K562 (cell line): ENCODE data around the gene PRR14. TPM values are rescaled to one million over a fixed set of nuclear protein-coding genes. Genes with fewer than 3 reads are reported as not detected.

ENCODE experiments used
- CBX3 ChIP-seq, 2 experiments: IDR thresholded peaks; 1 replicate in 1 of 2; 2 replicates in 1 of 2; pipeline ENCODE4 v1.6.1; 2012; ENCODE audit warnings: inconsistent platforms in 2 of 2, low read length in 2 of 2, borderline replicate concordance in 1 of 2, control low read depth in 1 of 2
- CCAR2 ChIP-seq: fragments of 200-400 bp; formaldehyde crosslinking; IDR thresholded peaks from 2 replicates; pipeline ENCODE4 v1.6.1; 2017; ENCODE audit warnings: mild to moderate bottlenecking, low read depth, low read length
- CEBPG ChIP-seq, 3 experiments: fragments of 200-800 bp in 1 of 3; sonication (Bioruptor generic) in 1 of 3; sonication (generic) in 1 of 3; formaldehyde crosslinking in 1 of 3; IDR thresholded peaks in 2 of 3; conservative IDR thresholded peaks in 1 of 3; 2 replicates each; pipeline versions ENCODE4 v1.6.1 to v1.8.0; 2016 to 2022; ENCODE audit warnings: missing compliant biosample characterization in 2 of 3, missing genetic modification characterization in 2 of 3, mild to moderate bottlenecking in 1 of 3, missing genetic modification reagents in 1 of 3
- CTCFL ChIP-seq: IDR thresholded peaks from 2 replicates; pipeline ENCODE4 v1.6.1; 2011; ENCODE audit warnings: borderline replicate concordance, low read depth, mild to moderate bottlenecking, moderate library complexity, low read length; ENCODE audit not compliant: insufficient read depth, poor library complexity, severe bottlenecking
- MTA3 ChIP-seq: fragments of 450-650 bp; formaldehyde crosslinking; IDR thresholded peaks from 2 replicates; pipeline ENCODE4 v1.6.1; 2017; ENCODE audit warnings: mild to moderate bottlenecking, borderline replicate concordance
- NEUROD1 ChIP-seq: fragments of 150-350 bp; IDR thresholded peaks from 2 replicates; pipeline ENCODE4 v1.6.1; 2014; ENCODE audit warnings: borderline replicate concordance, low read length, low read depth; ENCODE audit not compliant: partially characterized antibody
- NR2C1 ChIP-seq, 2 experiments: fragments of 450-650 bp; IDR thresholded peaks; 2 replicates each; pipeline ENCODE4 v1.6.1; 2017; ENCODE audit warnings: mild to moderate bottlenecking in 2 of 2, antibody characterized with exemption in 1 of 2, inconsistent platforms in 1 of 2, missing compliant biosample characterization in 1 of 2, missing genetic modification characterization in 1 of 2
- SIN3A ChIP-seq, 2 experiments: fragments of 150-350 bp in 1 of 2; IDR thresholded peaks; 2 replicates each; pipeline ENCODE4 v1.6.1; 2011 to 2016; ENCODE audit warnings: borderline replicate concordance in 2 of 2, low read depth in 2 of 2, low read length in 2 of 2, mild to moderate bottlenecking in 2 of 2, moderate library complexity in 2 of 2; ENCODE audit not compliant: control insufficient read depth in 1 of 2
- SIX5 ChIP-seq, 2 experiments: IDR thresholded peaks; 2 replicates each; pipeline ENCODE4 v1.6.1; 2011; ENCODE audit warnings: low read length in 2 of 2, borderline replicate concordance in 1 of 2, low read depth in 1 of 2, mild to moderate bottlenecking in 1 of 2, moderate library complexity in 1 of 2; ENCODE audit not compliant: insufficient read depth in 1 of 2
- TAF1 ChIP-seq: IDR thresholded peaks from 2 replicates; pipeline ENCODE4 v1.6.1; 2011; ENCODE audit warnings: mild to moderate bottlenecking, low read length, moderate library complexity; ENCODE audit not compliant: insufficient read depth, control insufficient read depth, severe bottlenecking; ENCODE audit errors: extremely low read depth
- YY1 ChIP-seq, 3 experiments: IDR thresholded peaks; 2 replicates each; pipeline ENCODE4 v1.6.1; 2011; ENCODE audit warnings: low read length in 2 of 3, mild to moderate bottlenecking in 2 of 3, moderate library complexity in 2 of 3, borderline replicate concordance in 1 of 3, control low read depth in 1 of 3, low read depth in 1 of 3; ENCODE audit not compliant: insufficient read depth in 3 of 3, insufficient replicate concordance in 2 of 3, control insufficient read depth in 1 of 3, insufficient read length in 1 of 3; ENCODE audit errors: extremely low read depth in 1 of 3
- ZKSCAN8 ChIP-seq: fragments of 200-800 bp; sonication (Bioruptor generic); IDR thresholded peaks from 2 replicates; pipeline ENCODE4 v1.6.1; 2016; ENCODE audit warnings: missing genetic modification characterization, missing compliant biosample characterization
- polyA plus RNA-seq, 8 experiments: library from polyadenylated mRNA; depleted of rRNA in 4 of 8; stranded (reverse) in 5 of 8; unstranded in 3 of 8; fragments of >200 nt; fragmentation: Nextera tagmentation in 2 of 8; fragmentation: Illumina TruSeq in 1 of 8; extraction: Ambion mirVana in 2 of 8; extraction: Trizol in 1 of 8; gene quantifications; 2 replicates each; pipeline versions ENCODE4 v1.2.1 to v1.2.3, GENCODE V29; 2011 to 2014; ENCODE audit warnings: inconsistent platforms in 1 of 8, missing spikeins in 1 of 8
- total RNA-seq, 7 experiments: library from RNA; depleted of rRNA in 6 of 7; stranded (reverse); fragments of >200 nt in 6 of 7; fragmentation: Illumina TruSeq in 2 of 7; extraction: Trizol in 2 of 7; gene quantifications; 2 replicates each; pipeline versions ENCODE4 v1.2.1 to v1.2.3, GENCODE V29; 2011 to 2021; ENCODE audit warnings: low replicate concordance in 1 of 7
- TF ChIP-seq, protein P1 (sequence below): sonication (generic); formaldehyde crosslinking; IDR thresholded peaks from 2 replicates; pipeline ENCODE4 v1.8.0; 2022; ENCODE audit warnings: missing genetic modification reagents, mild to moderate bottlenecking, borderline replicate concordance
- TF ChIP-seq, protein P2 (sequence below), 2 experiments: fragments of 250-450 bp in 1 of 2; fragments of 450-650 bp in 1 of 2; sonication (Bioruptor Pico) in 1 of 2; IDR thresholded peaks; 2 replicates each; pipeline versions ENCODE4 v1.6.1 to v1.8.0; 2016 to 2021; ENCODE audit warnings: mild to moderate bottlenecking in 2 of 2, moderate library complexity in 2 of 2, missing compliant biosample characterization in 1 of 2, missing genetic modification characterization in 1 of 2
- TF ChIP-seq, protein P3 (sequence below): sonication (generic); formaldehyde crosslinking; IDR thresholded peaks from 2 replicates; pipeline ENCODE4 v1.8.1; 2023; ENCODE audit warnings: mild to moderate bottlenecking, missing genetic modification reagents

The PRR14 gene
- total and polyA plus RNA-seq, 9 of the 15 experiments (the other 6 are each of a cell fraction or from before 2014, with no cell fraction given) = 2.2 to 63.1 (median 11.5) TPM

DNA sequence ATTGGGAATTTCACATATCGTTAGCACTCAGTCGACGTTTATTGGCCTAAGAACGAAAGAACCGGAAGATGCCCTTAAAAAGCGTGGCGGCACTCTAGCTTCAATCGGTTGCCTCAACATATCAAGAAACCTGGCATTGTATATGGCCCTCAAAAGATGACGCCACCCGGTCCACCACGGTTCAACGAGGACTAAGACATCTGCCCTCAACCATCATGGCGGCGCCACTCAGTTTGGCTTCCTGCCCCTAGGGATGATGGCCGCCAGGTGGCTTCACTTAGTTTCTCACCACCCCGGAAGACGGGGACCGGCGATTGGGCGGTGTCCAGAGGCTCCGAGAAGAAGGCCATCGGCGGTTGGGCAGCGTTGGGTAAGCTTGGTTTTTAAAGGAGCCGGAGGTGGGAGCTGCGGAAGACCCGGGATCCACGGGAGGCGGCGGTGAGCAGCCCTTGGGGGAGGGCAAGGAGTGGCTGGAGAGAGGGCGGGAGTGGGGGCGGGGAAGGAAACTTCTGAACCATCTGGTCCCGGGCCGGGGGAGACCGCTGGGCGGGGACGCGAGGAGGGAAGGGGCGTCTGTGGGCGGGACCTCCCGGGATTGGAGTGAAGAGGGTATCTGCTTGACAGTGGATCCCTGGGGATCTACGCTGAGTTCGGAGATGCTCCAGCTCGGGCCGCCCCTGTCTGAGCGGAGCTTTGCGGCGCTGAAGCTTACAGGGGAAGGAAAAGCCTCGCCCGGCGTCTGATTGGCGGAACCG, at the start of gene PRR14 (continued):
- TF ChIP-seq NEUROD1 (peak; percentile 96), NR2C1 (IDR thresholded peaks at IDR 0.05) (peak; percentile 95), NR2C1 (tag; IDR thresholded peaks at IDR 0.05) (peak; percentile 94), TAF1 (peak; percentile 50), SIX5 (IDR thresholded peaks at IDR 0.05; ENCODE audit: borderline replicate concordance in 1 of 2, insufficient read depth in 1 of 2, low read depth in 1 of 2, low read length in 2 of 2) (peak; percentile 89 to 91), MTA3 (peak; percentile 85; the same call in 1 of the 2 replicates), CEBPG (CRISPR knock-in tag; IDR thresholded peaks at IDR 0.05) (no peak; the same call in none of the 2 replicates), CEBPG (tag; conservative IDR thresholded peaks at IDR 0.05 in 1 of 2, IDR thresholded peaks at IDR 0.05 in 1 of 2) (peak in 1 of 2 experiments; percentile 63; a peak in 2 of 4 replicates), ZKSCAN8 (CRISPR knock-in tag) (no peak), CCAR2 (no peak), CTCFL (no peak), SIN3A (IDR thresholded peaks at IDR 0.05; ENCODE audit: borderline replicate concordance in 2 of 2, control insufficient read depth in 1 of 2, low read depth in 2 of 2, low read length in 2 of 2) (0 out of 4 replicates have a peak, but pooled peaks of 1 of the 2 experiments have one; percentile 47), YY1 (IDR thresholded peaks at IDR 0.05; ENCODE audit: borderline replicate concordance in 1 of 3, control insufficient read depth in 1 of 3, extremely low read depth in 1 of 3, insufficient read depth in 3 of 3, insufficient read length in 1 of 3, insufficient replicate concordance in 2 of 3, low read depth in 1 of 3, low read length in 2 of 3) (peak; percentile 100), CBX3 (IDR thresholded peaks at IDR 0.05; ENCODE audit: borderline replicate concordance in 1 of 2, low read length in 2 of 2) (peak in 1 of 2 experiments; percentile 71; a peak in 2 of 3 replicates)
- TF ChIP-seq, protein P1, sequence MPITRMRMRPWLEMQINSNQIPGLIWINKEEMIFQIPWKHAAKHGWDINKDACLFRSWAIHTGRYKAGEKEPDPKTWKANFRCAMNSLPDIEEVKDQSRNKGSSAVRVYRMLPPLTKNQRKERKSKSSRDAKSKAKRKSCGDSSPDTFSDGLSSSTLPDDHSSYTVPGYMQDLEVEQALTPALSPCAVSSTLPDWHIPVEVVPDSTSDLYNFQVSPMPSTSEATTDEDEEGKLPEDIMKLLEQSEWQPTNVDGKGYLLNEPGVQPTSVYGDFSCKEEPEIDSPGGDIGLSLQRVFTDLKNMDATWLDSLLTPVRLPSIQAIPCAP (CRISPR knock-in tag) = 0 out of 2 replicates have a peak, but pooled peaks have one; percentile 24
- TF ChIP-seq, protein P2, sequence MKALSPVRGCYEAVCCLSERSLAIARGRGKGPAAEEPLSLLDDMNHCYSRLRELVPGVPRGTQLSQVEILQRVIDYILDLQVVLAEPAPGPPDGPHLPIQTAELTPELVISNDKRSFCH (CRISPR knock-in tag; IDR thresholded peaks at IDR 0.05) = no peak
- TF ChIP-seq, protein P2 (tag; IDR thresholded peaks at IDR 0.05) = no peak; the same call in 1 of the 2 replicates
- TF ChIP-seq, protein P3, sequence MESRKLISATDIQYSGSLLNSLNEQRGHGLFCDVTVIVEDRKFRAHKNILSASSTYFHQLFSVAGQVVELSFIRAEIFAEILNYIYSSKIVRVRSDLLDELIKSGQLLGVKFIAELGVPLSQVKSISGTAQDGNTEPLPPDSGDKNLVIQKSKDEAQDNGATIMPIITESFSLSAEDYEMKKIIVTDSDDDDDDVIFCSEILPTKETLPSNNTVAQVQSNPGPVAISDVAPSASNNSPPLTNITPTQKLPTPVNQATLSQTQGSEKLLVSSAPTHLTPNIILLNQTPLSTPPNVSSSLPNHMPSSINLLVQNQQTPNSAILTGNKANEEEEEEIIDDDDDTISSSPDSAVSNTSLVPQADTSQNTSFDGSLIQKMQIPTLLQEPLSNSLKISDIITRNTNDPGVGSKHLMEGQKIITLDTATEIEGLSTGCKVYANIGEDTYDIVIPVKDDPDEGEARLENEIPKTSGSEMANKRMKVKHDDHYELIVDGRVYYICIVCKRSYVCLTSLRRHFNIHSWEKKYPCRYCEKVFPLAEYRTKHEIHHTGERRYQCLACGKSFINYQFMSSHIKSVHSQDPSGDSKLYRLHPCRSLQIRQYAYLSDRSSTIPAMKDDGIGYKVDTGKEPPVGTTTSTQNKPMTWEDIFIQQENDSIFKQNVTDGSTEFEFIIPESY (CRISPR knock-in tag) = peak; percentile 78
